ENCODE measurements around the gene IL16. TPM values are rescaled to one million over a fixed set of nuclear protein-coding genes. Genes with fewer than 3 reads are reported as not detected.

Gene IL16
- total RNA-seq, 1 experiment from 2014 or later: 0.81 TPM

- Histone ChIP-seq H3K4me2 (ENCODE audit: low read length) (no peak overlapping the region), H3K9me3 (ENCODE audit: control insufficient read depth in 1 of 2, insufficient read depth in 1 of 2, low read depth in 1 of 2, low read length in 2 of 2) (no peaks in the 10 kb centered on the region), H3K36me3 (ENCODE audit: control insufficient read depth in 1 of 2, insufficient read depth in 2 of 2, low read length in 2 of 2) (no peaks in the 10 kb centered on the region), H2AFZ (ENCODE audit: low read depth, low read length, poor library complexity, severe bottlenecking) (no peak overlapping the region), H3K27ac (ENCODE audit: low read depth, low read length) (no peak overlapping the region), H3K9ac (ENCODE audit: low read length) (no peak overlapping the region), H4K20me1 (ENCODE audit: insufficient read depth) (no peaks in the 10 kb centered on the region), H3K79me2 (ENCODE audit: insufficient read depth, low read length) (no peaks in the 10 kb centered on the region), H3K27me3 (ENCODE audit: insufficient read depth, low read length) (peaks cover 12% of the 10 kb centered on the region), H3K9me2 (ENCODE audit: insufficient read depth) (no peaks in the 10 kb centered on the region), H3K4me3 (replicated peaks in 1 of 2; ENCODE audit: low read depth in 1 of 2, low read length in 2 of 2) (no peak overlapping the region), H3K4me1 (ENCODE audit: control insufficient read depth in 1 of 2, insufficient read depth in 2 of 2, low read length in 2 of 2) (no peaks in the 10 kb centered on the region)
- TF ChIP-seq TCF7L2 (IDR thresholded peaks at IDR 0.05; ENCODE audit: borderline replicate concordance, extremely low read depth, insufficient read depth, insufficient read length) (no peak), POLR2AphosphoS5 (IDR thresholded peaks at IDR 0.05; ENCODE audit: low read depth, low read length) (no peak), ZNF274 (IDR thresholded peaks at IDR 0.05; ENCODE audit: low read depth, low read length) (no peak), EZH2phosphoT487 (IDR thresholded peaks at IDR 0.05; ENCODE audit: borderline replicate concordance) (no peak), YY1 (IDR thresholded peaks at IDR 0.05; ENCODE audit: extremely low read depth, insufficient replicate concordance, low read depth, low read length) (no peak), ZBTB33 (IDR thresholded peaks at IDR 0.05; ENCODE audit: extremely low read depth, insufficient replicate concordance, low read length) (no peak), SIN3A (IDR thresholded peaks at IDR 0.05; ENCODE audit: low read depth) (no peak), EZH2 (IDR thresholded peaks at IDR 0.05) (no peak), ELF1 (IDR thresholded peaks at IDR 0.05; ENCODE audit: borderline replicate concordance, low read depth) (no peak), CEBPB (IDR thresholded peaks at IDR 0.05; ENCODE audit: low read depth) (no peak)
- intact Hi-C loops (cut with micrococcal nuclease): no loop called here
- CTCF ChIA-PET: interaction anchor here (0.7 to 9.4 kb wide), 3 partner anchors 10 to 147 kb away, joined by 3 to 44 read pairs (median 6); no protein-coding TSS in a partner anchor
- ATAC-seq: no peak
- no peak for DNase-seq (ENCODE audit: low read depth, low spot score)
- no TSS peak for BruUV-seq (replicated peaks)
- RAD21 ChIA-PET (ENCODE audit: low non-redundant PET in 1 of 2, low total read pairs in 2 of 2, uncharacterized antibody in 2 of 2, unreplicated experiment in 2 of 2): no interaction called here
- POLR2A ChIA-PET: no interaction called here
These were observed 58.8 kb downstream of the IL16 start for GRCh38 chr15:81255315-81255957.

Data from HCT116 (cell line).